Endothelial cell (in vitro differentiated cells): ENCODE data around the gene UBASH3B. TPM values are rescaled to one million over a fixed set of nuclear protein-coding genes. Genes with fewer than 3 reads are reported as not detected.

Experiments used
- DNase-seq: peaks from one replicate; pipeline ENCODE4 v3.0.0; 2021; ENCODE audit warnings: low spot score
- H3K27ac Mint-ChIP-seq: one replicate; pipeline ENCODE4 v1.8.0; 2021; ENCODE audit warnings: mixed read lengths, inconsistent platforms; ENCODE audit not compliant: unreplicated experiment
- H3K27me3 Mint-ChIP-seq: one replicate; pipeline ENCODE4 v1.8.0; 2021; ENCODE audit warnings: mild to moderate bottlenecking, moderate library complexity, mixed read lengths, inconsistent platforms; ENCODE audit not compliant: unreplicated experiment
- H3K36me3 Mint-ChIP-seq: one replicate; pipeline ENCODE4 v1.8.0; 2021; ENCODE audit warnings: mild to moderate bottlenecking, low read depth, mixed read lengths, inconsistent platforms; ENCODE audit not compliant: unreplicated experiment
- H3K4me1 Mint-ChIP-seq: one replicate; pipeline ENCODE4 v1.8.0; 2021; ENCODE audit warnings: mild to moderate bottlenecking, mixed read lengths, inconsistent platforms; ENCODE audit not compliant: unreplicated experiment
- H3K4me3 Mint-ChIP-seq: one replicate; pipeline ENCODE4 v1.8.0; 2021; ENCODE audit warnings: mild to moderate bottlenecking, mixed read lengths, inconsistent platforms; ENCODE audit not compliant: unreplicated experiment
- H3K9me3 Mint-ChIP-seq: one replicate; pipeline ENCODE4 v1.8.0; 2021; ENCODE audit warnings: mixed read lengths, inconsistent platforms; ENCODE audit not compliant: unreplicated experiment
- CTCF ChIP-seq: fragments of 200-600 bp; sonication (generic); IDR thresholded peaks from one replicate; pipeline ENCODE4 v1.5.0; 2021; ENCODE audit warnings: antibody characterized with exemption; ENCODE audit not compliant: unreplicated experiment
- total RNA-seq: library from RNA; stranded (reverse); fragmentation: NEBNext Ultra II Directional; extraction: Animal tissue kit (Norgen Biotek cat#: 25700); gene quantifications from one replicate; pipeline ENCODE4 v1.2.1, GENCODE V29; 2021; ENCODE audit not compliant: unreplicated experiment

The UBASH3B gene
- total RNA-seq, 1 donor from 2014 or later, result 43.3 TPM

GRCh38 chr11:122791411-122791810 is 135.9 kb downstream of the UBASH3B start:
- TF ChIP-seq CTCF, result no peak
- DNase-seq, result no peak
- Mint-ChIP-seq H3K9me3 (no peaks in the 10 kb centered on the region), H3K4me3 (no peak overlapping the region), H3K27ac (no peak overlapping the region), H3K36me3 (peaks cover 30% of the 10 kb centered on the region), H3K27me3 (no peaks in the 10 kb centered on the region), H3K4me1 (no peaks in the 10 kb centered on the region)

- no peak overlapping the region for H3K4me3 Mint-ChIP-seq
- H3K9me3 Mint-ChIP-seq, result no peaks in the 10 kb centered on the region
- H3K27ac Mint-ChIP-seq, result no peak overlapping the region
- H3K27me3 Mint-ChIP-seq, result peaks cover 1% of the 10 kb centered on the region
- DNase-seq, result no peak
- H3K4me1 Mint-ChIP-seq, result no peaks in the 10 kb centered on the region
- peaks cover 33% of the 10 kb centered on the region for H3K36me3 Mint-ChIP-seq
- no peak for TF ChIP-seq CTCF
Measured at GRCh38 chr11:122791836-122792235, 136.3 kb downstream of the UBASH3B start.

GRCh38 chr11:122793515-122793914 is 138.0 kb downstream of the UBASH3B start:
- Mint-ChIP-seq H3K27ac (no peak overlapping the region), H3K9me3 (no peaks in the 10 kb centered on the region), H3K36me3 (peaks cover 37% of the 10 kb centered on the region), H3K4me3 (no peak overlapping the region), H3K4me1 (no peaks in the 10 kb centered on the region), H3K27me3 (peaks cover 1% of the 10 kb centered on the region)
- no peak for TF ChIP-seq CTCF
- DNase-seq, result no peak

GRCh38 chr11:122795307-122795706 is 139.8 kb downstream of the UBASH3B start:
- no peak for TF ChIP-seq CTCF
- H3K4me3 Mint-ChIP-seq, result no peak overlapping the region

GRCh38 chr11:122796128-122796717 is 140.7 kb downstream of the UBASH3B start:
- Mint-ChIP-seq H3K36me3 (peaks cover 36% of the 10 kb centered on the region), H3K27ac (no peak overlapping the region), H3K4me1 (no peaks in the 10 kb centered on the region), H3K4me3 (no peak overlapping the region), H3K9me3 (no peaks in the 10 kb centered on the region), H3K27me3 (peaks cover 1% of the 10 kb centered on the region)
- peak; percentile 90 for TF ChIP-seq CTCF
- DNase-seq, result peak; percentile 71

More at GRCh38 chr11:122795307-122795706, 139.8 kb downstream of the UBASH3B start:
- Mint-ChIP-seq H3K9me3 (no peaks in the 10 kb centered on the region), H3K36me3 (peaks cover 37% of the 10 kb centered on the region), H3K27me3 (peaks cover 1% of the 10 kb centered on the region), H3K4me1 (no peaks in the 10 kb centered on the region), H3K27ac (no peak overlapping the region)
- DNase-seq, result no peak
